Subcutaneous preadipocyte (primary cell): ENCODE measurements around the gene TRIM60. TPM values are rescaled to one million over a fixed set of nuclear protein-coding genes. Genes with fewer than 3 reads are reported as not detected.

Experiments used
- small RNA-seq: library from RNA; depleted of rRNA; stranded (forward); fragments of <200 nt; gene quantifications from one replicate; pipeline ENCODE3, GENCODE V24; 2012
- total RNA-seq: library from RNA; depleted of rRNA; stranded (reverse); fragments of >200 nt; gene quantifications from 2 replicates; pipeline ENCODE4 v1.2.3, GENCODE V29; 2012

Gene TRIM60
- not detected in 2 replicates for total RNA-seq

GRCh38 chr4:165031436-165032211, at the start of gene TRIM60:
Gene TRIM60, plus strand, starts transcription at chr4:165031999. Its CDS starts 8,074 bp downstream, at chr4:165040073.

GRCh38 chr4:165053645-165054044, 21.8 kb downstream of the TRIM60 start, which contains the start of gene TRIM75:
Gene TRIM75, plus strand, starts transcription at chr4:165053866. Its CDS starts 5,282 bp downstream, at chr4:165059148.

Small RNA genes within 50 kb of the gene (small RNA-seq; reads per million reads assigned to genes)
- gene AC106872.12: not detected

Other genes with a start within 250 kb of the TRIM60 start
- not detected in 2 replicates for gene APELA, start 154.8 kb upstream of the TRIM60 start, total RNA-seq
- 1.2 and 1.8 TPM in 2 replicates for gene TRIM61, start 54.3 kb upstream of the TRIM60 start, total RNA-seq
- not detected in 2 replicates for gene TRIM75, start 21.9 kb downstream of the TRIM60 start, total RNA-seq
- 5.1 and 7.0 TPM in 2 replicates for gene TMEM192, start 80.9 kb downstream of the TRIM60 start, total RNA-seq
- gene KLHL2, start 175.6 kb downstream of the TRIM60 start, total RNA-seq: 7.3 and 10.6 TPM in 2 replicates